HG03280 (cell line): ENCODE measurements around the gene RAB3C.
"Not testable (repeated sequence)": the region's sequence is repeated elsewhere in the genome, so short reads cannot be mapped to it uniquely, and the experiment has no call there.

Source experiments
- ATAC-seq: cut with Tn5 transposase; IDR thresholded peaks from one replicate; pipeline ENCODE4 v1.9.1; 2021; ENCODE audit warnings: mild to moderate bottlenecking, moderate library complexity; ENCODE audit not compliant: unreplicated experiment

RAB3C gene

GRCh38 chr5:58582803-58583491, at the start of gene RAB3C:
TSS of gene RAB3C (plus strand) at chr5:58583075. CDS start at chr5:58583209, 134 bp downstream.
- peak; percentile 100 for ATAC-seq

GRCh38 chr5:58541935-58542334, 40.9 kb upstream of the RAB3C start:
- not testable (repeated sequence) for ATAC-seq

GRCh38 chr5:58542709-58543108, 40.2 kb upstream of the RAB3C start:
- no peak for ATAC-seq

GRCh38 chr5:58543723-58544122, 39.2 kb upstream of the RAB3C start:
- ATAC-seq = no peak

GRCh38 chr5:58544195-58544594, 38.7 kb upstream of the RAB3C start:
- ATAC-seq = no peak

- no peak for ATAC-seq
These were observed 37.9 kb upstream of the RAB3C start for GRCh38 chr5:58544926-58545325.

GRCh38 chr5:58545912-58546311, 37.0 kb upstream of the RAB3C start:
- no peak for ATAC-seq

- ATAC-seq = no peak
These were observed 34.8 kb upstream of the RAB3C start for GRCh38 chr5:58548068-58548467.

GRCh38 chr5:58551492-58551891, 31.4 kb upstream of the RAB3C start:
- no peak for ATAC-seq

- not testable (repeated sequence) for ATAC-seq
These were observed 25.1 kb upstream of the RAB3C start for GRCh38 chr5:58557665-58558338.

- ATAC-seq = not testable (repeated sequence)
These were observed 19.7 kb upstream of the RAB3C start for GRCh38 chr5:58563016-58563700.

- not testable (repeated sequence) for ATAC-seq
These were observed 18.6 kb upstream of the RAB3C start for GRCh38 chr5:58564043-58564832.

GRCh38 chr5:58565033-58565432, 17.8 kb upstream of the RAB3C start:
- ATAC-seq = no peak

- no peak for ATAC-seq
These were observed 11.4 kb upstream of the RAB3C start for GRCh38 chr5:58571501-58571900.

GRCh38 chr5:58572973-58573372, 9.9 kb upstream of the RAB3C start:
- ATAC-seq = not testable (repeated sequence)

GRCh38 chr5:58579781-58580180, 3.1 kb upstream of the RAB3C start:
- ATAC-seq = no peak

GRCh38 chr5:58582019-58582802, 664 bp upstream of the RAB3C start:
- peak; percentile 20 for ATAC-seq

- no peak for ATAC-seq
These were observed 13.1 kb downstream of the RAB3C start for GRCh38 chr5:58595952-58596351.

GRCh38 chr5:58598440-58598839, 15.6 kb downstream of the RAB3C start:
- ATAC-seq = no peak

- ATAC-seq = no peak
These were observed 16.3 kb downstream of the RAB3C start for GRCh38 chr5:58599217-58599616.
